Fibroblast of upper back skin (primary cell): ENCODE results near the gene CLSTN2.

Experiments used
- DNase-seq: peaks from one replicate; pipeline ENCODE4 v3.0.0-alpha.2; 2013

CLSTN2 gene

DNA sequence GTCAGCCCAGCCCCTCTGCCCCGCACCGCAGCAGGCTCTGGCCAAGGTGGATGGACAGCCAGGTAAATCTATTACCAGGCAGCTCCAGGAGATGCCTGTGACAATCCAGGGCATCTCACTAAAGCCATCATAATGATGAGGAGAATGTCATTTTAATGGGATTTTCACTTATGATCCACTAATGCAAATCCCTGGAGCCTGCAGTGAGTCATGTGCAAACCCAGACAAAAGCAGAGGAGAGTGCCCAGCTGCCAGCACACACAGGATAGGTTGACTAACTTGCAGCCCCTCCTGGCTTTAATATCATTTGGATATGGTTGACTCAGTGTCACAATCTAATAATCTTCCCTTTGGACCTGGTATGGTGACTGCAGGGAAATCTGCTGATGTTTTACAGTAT is 536.0 kb downstream of the CLSTN2 start:
- DNase-seq: peak; percentile 11

DNA sequence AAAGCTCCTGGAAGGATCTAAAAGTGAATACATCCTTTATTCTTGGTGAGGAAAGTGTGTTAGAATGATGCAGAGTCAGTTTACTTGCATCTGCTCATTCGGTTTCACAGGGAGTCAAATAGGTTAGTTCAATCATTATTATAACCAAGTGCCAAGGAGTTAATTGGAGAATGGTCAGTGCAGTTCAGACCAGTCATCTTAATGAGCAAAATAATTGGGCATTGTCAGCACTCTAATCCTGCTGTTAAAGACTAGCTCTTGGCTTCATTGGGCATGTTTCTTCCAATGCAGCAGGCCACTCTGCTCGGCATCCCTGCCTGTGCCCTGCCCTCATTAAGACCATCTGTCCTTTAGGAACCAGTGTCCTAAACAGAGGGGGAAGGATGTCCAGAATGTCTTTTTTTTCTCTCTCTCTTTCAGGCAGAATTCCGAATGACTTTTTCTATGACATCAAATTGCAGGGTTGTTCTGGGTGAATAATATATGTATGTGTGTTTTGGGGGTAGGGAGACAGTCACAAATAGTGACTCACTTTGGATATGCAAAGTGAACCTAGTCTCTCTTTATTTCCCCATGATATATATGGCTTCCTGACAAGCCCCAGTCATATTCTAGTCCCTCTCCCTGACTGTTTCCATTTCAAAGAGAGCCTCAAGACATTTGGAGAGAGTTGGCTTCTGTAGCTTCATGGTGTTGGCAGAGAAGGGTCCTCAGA is 537.5 kb downstream of the CLSTN2 start:
- DNase-seq: peak; percentile 24

DNA sequence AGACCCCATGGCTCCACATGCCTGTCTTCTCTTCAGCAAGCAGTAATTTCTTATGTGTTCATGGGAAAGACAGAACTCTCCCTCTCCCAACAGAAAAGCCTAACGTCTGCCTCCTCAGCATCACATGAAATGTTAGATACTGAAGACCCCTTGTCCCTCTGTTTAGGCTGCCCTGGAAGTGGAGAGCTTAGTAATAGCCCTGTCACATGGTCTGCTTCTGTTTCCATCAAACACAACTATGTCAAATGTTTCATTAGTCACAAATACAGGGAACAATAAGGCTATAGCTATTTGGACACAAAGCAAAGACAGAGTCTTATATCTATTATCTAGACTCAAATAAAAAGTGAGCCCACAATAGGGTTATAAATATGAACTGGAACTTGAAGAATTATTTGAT is 552.6 kb downstream of the CLSTN2 start:
- no peak for DNase-seq

DNA sequence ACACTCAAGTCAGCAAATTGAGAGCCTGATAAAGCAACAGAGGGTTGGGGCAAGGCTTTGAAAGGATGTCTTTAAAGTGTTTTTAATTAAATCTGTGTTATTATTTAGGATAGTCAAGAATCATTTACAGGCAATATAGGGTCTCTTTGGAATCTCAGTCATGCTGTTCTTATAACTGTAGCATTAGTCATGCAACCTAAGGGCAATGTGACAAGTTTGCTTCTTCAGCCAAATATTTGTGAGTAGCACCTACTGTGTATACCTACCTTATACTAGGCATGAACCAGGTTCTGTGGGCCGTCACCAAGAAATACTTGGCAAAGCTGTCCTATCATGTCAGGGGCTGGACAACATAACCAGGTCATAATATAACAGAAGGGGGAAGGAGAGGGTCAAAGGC is 558.3 kb downstream of the CLSTN2 start:
- DNase-seq: no peak

DNA sequence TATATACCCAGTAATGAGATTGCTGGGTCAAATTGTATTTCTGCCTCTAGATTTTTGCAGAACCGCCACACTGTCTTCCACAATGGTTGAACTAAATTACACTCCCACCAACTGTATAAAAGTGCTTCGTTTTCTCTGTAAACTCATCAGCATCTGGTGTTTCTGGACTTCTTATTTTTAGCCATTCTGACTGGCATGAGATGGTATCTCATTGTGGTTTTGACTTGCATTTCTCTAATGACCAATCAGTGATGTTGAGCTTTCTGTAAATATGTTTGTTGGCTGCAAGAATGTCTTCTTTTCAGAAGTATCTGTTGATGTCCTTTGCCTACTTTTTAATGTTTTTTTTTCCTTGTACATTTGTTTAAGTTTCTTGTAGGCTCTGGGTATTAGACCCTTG is 560.0 kb downstream of the CLSTN2 start:
- no peak for DNase-seq

DNA sequence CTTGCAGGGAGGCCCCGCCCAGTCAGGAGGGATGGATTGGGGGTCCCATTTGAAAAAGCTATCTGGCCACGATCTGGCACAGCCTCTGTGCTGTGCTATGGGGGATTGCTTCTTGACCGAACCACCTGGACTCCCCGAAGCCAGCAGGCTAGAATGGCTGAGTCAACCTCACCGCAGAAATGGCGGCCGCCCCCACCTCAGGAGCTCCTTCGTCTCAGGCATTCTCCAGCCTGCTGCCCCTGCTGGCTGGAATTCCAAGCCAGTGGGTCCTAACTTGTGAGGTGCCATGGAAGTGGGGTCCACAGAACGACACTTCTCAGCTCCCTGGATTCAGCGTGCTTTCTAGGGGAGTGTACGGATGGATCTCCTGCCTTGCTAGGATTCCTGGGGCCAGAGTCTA is 562.3 kb downstream of the CLSTN2 start:
- DNase-seq: no peak

DNA sequence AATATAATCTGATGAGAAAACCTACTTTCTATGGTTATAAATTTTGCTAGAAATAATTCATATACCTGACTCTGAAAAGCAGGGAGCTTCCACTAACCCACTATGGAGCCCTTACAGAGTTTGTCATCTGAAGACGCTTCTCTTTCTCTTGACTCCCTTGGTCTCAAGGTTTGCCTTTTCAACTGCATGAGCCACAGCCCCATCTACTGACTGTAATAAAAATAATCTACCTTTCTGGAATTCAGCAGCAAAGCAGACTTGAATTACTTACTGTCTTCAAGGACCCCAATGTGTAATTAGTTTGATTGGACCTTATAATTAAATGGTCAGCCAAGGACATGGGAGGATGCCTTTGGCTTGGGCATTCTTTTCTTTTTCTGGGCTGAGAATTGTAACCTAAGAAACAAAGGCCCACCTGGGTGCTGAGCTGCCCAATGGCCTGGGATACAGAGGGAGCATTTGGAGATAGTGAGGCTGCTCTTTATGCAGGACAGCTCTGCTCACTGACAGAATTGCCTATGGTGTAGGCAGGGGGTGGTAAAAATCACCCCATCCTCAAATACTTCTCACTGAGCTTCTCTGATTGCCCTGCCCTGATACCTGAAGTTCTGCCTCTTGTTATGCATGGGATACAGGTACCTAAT is 564.3 kb downstream of the CLSTN2 start:
- peak; percentile 19 for DNase-seq

DNA sequence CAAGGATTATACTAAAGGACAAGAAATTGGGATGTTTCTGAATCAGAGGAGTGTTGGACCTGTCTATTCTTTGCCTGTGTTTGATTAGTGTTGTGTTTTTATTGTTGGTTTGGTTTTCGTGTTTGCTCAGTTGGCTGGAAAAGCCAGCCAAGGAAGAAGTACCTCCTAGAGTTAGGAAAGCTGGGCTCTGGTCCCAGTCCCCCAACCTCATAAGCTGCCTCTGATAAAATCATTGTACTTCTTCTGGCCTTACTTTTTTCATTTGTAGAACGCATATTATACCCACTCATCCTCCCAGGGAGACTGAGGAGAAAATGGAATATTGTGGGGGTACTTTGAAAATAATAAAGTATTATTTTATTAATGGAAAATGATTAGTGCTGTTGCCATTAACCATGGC is 565.5 kb downstream of the CLSTN2 start:
- DNase-seq: no peak

DNA sequence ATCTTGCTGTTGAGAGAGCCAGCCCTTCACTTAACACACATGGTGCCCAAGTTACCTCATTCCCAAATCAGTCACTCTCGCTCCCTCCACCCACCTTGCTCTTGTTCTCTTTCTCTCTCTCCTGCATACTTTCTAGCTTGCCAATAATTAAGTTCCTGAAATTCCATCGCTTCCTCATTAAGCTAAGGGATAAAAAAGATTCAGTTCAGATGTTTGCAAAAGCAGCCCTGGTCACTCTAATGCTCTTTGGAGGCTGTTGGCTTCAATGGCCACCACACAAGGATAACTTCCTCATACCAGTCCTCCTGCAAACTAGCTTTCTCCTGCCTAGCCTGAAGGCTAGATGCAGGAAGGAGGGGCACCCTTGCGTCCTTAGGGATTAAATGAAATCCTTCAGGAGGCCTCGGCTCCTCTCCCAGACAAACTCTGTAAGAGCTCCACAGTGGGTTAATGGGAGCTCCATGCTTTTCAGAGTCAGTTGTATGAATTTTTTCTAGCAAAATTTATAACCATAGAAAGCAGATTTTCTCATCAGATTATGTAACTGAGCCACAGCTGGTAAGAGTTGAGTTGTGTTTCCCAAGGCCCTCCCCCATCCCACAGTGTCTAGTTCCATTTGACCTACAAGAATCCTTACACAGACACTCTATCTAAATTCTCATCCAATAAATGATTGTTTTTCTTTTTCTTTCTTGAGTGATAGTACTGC is 566.2 kb downstream of the CLSTN2 start:
- no peak for DNase-seq

DNA sequence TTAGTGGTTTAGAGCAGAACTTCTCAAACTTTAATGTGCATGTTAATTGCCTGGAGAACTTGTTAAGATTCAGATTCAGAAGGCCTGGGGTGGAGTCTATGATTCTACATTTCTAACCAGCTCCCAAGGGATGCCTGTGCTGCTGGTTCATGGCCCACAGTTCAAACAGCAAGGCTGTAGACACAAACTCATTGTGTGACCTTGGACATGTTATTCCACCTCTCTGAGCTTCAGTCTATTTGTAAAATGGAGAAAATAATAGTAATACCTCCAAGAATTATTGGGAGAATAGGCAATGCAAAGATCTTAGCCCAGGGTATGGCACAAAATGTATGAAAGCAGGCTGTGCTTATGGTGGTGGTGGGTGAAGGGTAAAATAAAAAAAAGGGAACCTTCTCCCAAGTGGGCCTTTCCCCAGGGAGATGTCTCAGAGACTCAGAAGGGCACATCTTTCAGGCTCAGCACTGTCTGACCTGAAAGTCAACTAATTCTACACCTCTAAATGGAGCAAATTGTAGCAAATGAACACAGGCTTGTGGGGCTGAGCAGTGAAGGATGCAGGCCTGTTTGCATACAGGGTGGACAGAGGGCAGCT is 566.9 kb downstream of the CLSTN2 start:
- DNase-seq: no peak

DNA sequence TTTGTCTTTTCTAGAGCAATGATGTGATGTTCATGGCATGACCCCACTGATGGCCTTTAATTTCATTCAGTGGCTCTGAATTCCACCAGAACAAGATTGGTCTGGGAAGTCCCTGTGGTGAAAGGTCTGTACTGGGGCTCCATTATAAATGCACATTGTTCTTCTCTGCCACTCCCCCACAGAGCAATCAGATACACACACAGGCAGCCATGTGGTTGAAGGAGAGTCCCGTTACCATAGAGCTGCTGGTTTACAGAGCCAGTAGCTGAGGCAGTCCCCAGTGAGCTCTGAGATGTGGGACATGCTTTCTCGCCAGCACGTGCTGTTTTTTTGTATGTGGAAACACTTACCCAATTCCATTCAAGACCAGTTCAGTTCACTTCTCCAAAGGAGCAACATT is 570.2 kb downstream of the CLSTN2 start:
- DNase-seq: no peak

DNA sequence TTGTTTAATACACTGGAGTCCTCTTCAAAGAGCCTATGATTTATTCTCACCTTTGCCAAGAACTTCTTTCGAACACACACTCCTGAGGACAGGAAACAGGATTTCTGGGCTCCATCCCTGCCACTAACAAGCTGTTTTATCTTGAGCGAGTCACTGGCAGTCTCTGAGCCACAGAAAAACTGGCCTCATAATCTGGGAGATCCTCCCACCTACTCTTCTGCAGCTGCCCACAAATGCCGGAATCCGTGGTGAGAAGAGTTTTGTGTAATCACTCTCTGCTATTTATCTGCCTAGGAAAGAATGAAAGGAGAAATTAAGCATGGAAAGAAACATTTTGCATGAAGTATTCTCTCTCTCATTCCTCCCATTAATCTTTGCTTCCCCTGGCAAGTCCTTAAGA is 570.9 kb downstream of the CLSTN2 start:
- DNase-seq: no peak

DNA sequence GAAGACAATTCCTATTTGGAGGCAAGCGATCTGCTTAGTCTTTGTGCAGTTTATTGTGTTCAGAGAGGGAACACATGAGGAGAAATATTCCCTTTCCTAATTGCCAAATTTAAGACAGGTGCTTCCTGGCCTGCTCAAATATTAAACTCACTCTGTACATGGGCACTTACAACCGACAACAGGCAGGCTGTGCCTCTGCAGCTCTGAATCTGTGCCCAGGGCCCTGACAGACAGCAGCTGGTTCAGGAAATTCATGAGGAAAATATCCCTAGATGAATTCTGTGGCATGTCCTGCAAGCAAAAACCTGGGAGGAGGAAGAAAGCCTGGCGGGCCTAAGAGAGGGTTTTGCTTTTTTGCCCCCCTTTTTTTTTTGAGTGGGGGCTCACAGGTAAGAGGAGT is 573.6 kb downstream of the CLSTN2 start:
- DNase-seq: no peak

DNA sequence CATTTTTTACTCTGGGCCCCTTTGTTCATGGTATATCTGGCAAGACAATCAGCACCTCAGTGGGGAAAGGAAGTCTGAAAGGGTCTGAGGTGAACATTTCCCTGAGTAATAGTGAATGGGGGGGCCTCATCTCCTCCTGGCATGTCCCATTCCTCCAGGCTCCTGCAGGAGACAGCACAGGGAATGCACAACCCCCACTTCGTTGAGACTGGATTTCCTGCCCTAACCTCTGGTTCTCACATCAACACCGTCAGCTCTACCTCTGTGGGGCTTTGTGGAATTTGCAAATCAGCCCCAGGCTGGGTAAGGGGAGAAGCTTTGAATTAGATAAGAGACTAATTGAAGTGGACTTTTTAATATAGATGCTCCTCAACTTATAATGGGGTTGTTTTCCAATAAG is 574.5 kb downstream of the CLSTN2 start:
- DNase-seq: no peak

DNA sequence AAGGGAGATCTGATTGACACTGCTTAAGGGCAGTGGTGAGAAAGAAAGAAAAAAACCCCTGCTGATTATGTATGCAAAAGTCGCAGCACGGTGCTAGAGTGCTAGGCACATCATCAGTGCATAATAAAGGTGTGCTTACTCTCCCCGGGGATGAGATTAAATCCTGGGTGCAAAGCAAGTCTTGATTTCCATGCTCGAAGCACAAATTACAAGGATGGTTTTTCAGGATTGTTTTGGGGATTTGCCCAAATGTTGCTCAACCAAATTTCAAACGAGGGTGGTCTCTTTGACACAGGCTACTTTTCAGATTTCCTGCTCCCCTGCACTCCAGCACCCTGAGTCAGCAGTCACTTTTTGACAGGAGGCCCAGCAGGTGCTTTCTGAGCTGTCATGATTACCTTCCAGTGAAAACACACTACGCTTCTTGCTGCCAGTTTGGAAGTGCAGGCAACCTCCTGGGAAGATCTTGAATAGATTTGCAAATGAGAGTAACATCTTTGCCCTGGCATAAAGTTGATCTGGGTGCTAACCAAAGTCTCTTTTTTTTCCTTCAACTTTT is 575.4 kb downstream of the CLSTN2 start:
- DNase-seq: no peak

DNA sequence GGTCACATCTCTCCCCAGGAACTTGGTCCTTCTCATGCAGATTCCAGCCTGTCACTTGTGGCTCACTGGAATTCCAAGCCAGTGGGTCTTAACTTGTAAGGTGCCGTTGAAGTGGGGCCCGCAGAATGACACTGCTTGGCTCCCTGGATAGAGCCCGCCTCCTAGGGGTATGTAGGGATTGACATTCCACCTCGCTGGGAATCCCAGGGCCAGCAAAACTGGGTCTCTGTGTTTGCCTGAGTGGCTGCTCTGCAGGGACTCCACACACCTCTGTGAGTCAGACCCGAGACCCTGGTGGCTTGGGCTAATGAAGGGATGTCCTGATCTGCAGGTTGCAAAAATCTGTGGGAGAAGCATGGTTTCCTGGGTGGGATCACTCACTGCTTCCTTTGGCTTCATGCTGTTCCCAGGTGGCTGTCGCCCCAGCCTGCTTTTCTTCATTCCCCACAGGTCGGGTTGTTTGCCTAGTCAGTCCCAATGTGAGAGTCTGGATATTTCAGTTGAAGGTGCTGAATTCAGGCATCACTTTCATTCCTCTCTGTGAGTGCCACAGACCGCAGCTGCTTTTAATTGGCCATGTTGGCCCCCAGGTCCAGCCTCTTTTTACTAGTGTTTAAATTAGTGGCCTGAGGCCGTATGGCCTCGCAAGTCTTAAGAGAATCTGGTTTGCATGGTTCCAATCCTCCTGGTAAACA is 586.9 kb downstream of the CLSTN2 start:
- DNase-seq: no peak

DNA sequence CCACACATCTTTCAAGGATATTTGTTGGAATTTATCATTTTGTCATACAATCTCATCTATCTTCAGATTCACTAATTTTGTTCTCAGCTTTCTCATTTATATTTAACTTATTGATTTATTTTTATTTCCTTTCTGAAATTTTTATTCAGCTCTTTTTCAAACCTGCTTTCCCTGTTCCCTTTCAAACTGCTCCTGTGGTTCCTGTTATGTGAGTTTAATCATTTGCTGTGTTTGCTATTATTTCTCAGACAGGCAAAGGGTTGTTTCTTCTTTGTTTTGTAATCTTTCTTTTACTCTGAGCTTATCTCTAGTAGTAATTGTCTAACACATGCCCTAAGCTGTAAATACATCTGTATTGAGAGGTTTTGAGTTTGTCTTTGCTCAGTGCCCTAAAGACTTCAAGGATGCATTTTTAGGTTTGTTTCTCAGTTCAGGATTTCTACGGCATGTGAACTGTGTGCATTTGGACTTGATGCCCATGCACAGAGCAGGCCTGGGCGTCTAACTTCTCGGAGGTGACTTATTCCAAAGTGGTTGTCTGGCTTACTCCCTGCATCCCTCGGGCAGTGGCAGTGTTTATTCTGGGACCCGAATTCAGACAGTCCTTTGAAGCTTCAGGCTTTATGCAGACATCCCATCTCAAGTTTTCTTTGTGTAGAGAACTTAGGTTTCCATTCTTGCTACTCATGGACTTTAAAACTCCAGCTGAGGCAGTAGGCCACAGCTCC is 587.8 kb downstream of the CLSTN2 start:
- no peak for DNase-seq

DNA sequence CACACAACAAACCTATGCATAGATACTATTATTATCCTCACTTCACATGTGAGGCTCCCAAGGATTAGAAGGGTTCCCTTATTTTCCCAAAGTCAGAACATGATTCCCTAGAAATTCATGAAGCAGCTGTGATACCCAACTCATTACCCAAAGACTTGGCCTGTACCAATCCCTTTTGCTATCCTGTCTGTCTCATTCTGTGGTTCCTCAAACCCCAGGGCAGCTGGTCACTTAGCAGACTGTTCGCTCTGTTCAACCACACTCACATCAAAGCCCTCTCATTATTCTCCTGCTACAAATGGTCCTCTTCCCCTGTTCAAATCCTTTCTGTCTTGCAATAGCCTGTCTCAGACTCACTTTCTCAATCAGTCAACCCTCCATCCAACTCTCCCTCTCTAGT is 588.6 kb downstream of the CLSTN2 start:
- DNase-seq: no peak

DNA sequence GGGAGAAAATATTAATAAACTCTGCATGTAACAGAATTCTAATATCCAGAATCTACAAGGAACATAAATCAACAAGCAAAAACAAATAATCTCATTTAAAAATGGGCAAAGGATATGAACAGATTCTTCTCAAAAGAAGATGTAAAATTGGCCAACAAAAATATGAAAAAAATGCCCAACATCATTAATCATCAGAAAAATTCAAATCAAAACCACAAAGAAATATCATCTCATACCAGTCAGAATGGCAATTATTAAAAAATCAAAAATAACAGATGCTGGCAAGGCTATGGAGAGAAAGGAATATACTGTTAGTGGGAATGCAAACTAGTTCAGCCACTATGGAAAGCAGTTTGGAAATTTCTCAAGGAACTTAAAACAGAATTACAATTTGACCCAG is 592.2 kb downstream of the CLSTN2 start:
- no peak for DNase-seq

DNA sequence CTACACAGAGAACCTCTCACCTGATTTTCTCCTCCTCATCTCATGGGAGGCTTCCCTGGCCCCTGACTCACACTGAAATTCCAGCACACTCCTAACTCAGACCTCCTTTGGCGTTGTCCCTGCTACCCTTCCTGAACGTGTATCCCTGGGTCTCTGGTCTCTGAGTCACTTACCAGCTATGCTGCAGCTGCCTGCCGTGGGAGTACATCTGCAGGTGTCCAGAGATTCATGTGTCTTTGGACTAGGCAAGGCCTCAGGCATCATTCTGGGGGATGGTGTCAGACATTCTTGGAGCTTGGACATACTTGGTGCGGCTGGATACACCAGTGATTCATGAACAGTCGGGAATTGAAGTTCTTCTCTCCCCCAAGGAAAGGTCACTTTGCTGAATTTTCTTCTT is 594.1 kb downstream of the CLSTN2 start:
- DNase-seq: peak; percentile 77

DNA sequence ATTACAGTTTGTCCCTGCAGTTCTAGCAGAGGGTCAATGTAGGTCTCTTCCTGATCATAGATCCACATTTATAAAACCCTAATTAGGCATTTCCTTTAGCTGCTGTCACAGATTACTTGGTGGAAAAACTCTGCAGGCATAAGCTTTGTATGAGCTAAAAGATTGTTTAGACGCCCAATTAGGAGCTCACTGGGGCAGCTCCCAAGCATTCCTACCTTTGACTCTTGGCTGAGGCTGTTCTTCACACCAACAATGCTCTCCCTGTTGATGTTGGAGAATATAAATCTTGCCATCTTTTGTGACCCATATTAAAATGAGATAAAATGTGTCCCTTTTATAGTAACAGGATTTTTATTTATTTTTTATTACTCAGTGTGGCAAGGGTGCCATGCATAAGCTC is 594.6 kb downstream of the CLSTN2 start:
- DNase-seq: no peak

DNA sequence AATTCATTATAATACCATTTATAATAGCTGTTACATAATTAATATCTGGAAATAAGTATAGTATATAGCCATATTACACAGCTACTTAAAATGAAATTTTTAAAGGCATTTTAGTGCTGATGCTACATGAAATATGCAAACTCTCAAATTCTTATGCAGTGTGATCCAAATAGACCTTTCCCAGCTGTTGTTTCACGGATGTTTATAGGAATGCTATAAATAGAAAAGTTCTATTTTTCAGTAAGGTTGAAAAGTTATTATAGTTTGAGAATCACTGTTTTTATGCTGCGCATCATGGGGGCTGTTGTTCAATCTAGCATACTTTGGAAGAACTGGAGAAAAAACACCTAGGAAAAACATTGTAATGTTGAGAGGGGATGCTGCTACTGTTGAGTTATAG is 595.1 kb downstream of the CLSTN2 start:
- DNase-seq: no peak
